NCI-H1694 (cell line): ENCODE measurements around the gene FCN2.

Experiments
- DNase-seq: peaks from one replicate; lab custom pipeline; 2025; lab: John Stamatoyannopoulos, UW

The FCN2 gene

DNA sequence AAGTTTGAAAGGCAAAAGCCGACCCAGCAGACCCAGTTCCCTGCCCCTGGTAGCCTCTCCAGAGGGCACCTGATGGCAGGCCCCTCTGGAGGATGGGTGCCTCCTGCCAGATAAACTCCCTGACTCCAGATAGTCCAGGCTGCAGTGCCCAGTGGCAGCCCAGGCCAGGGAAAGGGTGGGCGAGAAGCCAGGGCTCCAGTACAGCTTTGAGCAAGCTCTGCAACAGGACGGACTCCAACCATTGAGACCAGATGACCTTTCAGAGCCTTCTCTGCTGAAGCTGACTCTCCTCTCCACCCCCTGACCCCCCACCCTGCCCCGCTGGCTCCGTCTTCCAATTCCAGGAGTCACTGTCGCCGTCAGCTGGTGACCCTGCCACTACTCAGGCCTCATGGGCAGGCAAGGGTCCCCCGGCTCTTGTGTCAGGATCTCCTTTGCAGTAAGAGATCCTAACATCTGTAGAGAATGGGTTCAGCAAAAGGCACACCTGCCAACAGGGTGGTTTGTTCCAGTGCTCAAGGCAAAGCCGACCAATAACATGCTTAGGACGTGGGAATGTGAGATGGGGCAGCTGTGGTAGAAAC, 52.6 kb downstream of the FCN2 start:
- no peak for DNase-seq

DNA sequence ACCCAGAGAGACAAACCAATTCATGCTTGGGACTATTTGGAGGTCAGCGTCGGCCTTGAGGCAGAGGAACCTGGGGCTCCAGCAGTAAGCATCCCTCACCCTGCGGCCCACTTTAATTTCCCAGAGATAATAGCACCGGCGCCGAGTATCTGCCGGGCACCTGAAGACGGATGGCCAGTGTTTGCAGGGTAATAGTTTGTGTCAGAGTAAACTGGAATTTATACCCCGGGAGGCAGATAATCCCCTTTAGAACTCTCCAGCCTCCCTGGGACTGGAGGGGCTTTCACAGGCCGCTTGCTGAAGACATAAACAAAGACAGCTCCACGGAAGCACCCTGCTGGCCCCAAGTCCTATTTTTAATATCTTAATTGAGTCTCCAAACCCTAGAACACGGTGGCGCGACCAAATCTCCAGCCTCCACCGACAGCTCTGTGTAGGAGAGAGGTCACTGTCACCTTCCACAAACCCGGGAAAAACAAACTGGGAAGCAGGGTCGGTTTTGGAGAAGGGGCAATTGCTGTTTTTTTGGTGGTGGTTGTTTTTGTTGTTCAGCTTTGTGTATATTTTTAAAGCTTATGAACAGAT, 54.5 kb downstream of the FCN2 start:
- no peak for DNase-seq

DNA sequence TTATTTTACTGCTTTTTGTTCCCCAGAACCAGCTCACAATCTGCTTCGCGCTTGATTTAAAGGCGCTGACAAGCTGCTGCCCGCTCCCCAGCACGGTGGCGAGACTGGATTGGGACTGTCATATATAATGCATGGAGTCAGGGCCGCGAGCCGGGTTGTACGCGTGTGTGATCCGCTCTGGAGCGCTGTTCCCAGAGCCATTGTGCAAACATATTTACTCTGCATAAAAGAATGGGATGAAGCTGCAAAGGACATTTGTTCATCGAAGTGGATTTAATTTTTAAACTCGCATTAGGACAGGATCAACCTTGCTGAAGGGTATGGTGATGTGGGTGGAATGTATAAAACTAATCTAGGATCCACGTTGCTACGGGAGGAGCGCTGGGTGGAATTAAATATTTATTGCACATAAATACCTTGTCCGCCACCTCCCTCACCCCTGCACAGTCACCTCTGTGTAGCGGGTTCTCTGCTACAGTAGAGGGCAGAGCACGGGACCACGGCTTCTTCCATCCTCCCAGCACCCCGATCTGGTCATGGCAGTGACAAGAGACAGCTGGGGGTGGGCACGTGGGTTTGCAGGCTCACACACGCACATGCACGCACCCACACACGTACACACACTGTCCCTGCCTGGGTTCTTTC, 55.2 kb downstream of the FCN2 start:
- DNase-seq: no peak

DNA sequence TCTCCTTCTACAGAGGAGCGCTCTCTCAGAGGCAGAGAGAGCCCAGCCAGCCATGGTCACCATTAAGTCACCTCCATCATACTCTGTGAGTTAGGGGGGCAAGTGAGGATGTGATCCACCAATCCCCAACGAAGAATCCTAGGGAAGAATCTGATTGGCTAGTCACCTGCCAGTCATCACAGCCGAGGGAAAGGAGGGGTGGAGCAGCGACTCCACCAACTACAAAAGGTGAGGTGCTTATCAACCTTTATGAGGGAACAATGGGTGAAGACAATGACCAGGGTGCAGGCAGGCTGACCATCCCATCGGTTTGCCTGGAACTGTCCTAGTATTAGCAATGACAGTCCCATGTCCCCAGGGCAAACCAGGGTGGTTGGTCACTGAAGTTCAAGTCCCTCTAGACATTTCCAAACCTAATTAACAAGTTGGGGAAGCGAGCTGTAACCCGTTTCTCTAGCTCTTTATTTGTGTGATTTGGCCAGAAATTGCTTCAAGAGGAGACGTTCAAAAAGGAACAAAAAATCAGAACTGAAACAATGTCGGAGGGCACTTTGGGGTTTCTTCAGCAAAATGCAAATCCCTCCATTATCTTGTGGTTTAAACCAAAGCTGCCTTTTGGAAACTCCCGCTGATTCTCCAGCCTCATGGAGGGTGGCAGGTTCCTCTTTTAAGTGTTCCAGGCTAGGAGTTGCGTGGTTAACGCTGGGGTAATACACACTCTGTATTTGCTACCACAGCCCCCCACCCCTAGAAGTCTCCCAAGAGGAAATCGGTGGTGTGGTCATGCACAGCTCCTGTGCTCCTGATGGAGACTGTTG, 55.9 kb downstream of the FCN2 start:
- no peak for DNase-seq
